Esophagus (tissue), 2 donors: ENCODE results near the gene HSPA14. TPM values are rescaled to one million over a fixed set of nuclear protein-coding genes. Genes with fewer than 3 reads are reported as not detected.

Experiments used
- H3K27ac ChIP-seq, 2 donors: one replicate each; pipeline ENCODE4 v1.5.1; 2013; ENCODE audit warnings: low read depth in 2 of 2, mild to moderate bottlenecking in 2 of 2, inconsistent platforms in 1 of 2, low read length in 1 of 2, moderate library complexity in 1 of 2
- H3K27me3 ChIP-seq, 2 donors: one replicate each; pipeline ENCODE4 v1.6.1; 2013; ENCODE audit warnings: low read length in 2 of 2, control low read depth in 1 of 2, mild to moderate bottlenecking in 1 of 2; ENCODE audit not compliant: insufficient read depth in 2 of 2, control insufficient read depth in 1 of 2
- H3K36me3 ChIP-seq, 2 donors: one replicate each; pipeline ENCODE4 v1.6.1; 2013; ENCODE audit warnings: low read length in 1 of 2; ENCODE audit not compliant: control insufficient read depth in 2 of 2, insufficient read depth in 2 of 2
- H3K4me1 ChIP-seq, 2 donors: one replicate each; pipeline ENCODE4 v1.6.1; 2013; ENCODE audit warnings: low read length in 1 of 2; ENCODE audit not compliant: control insufficient read depth in 2 of 2, insufficient read depth in 2 of 2
- H3K4me3 ChIP-seq, 2 donors: one replicate each; pipeline ENCODE4 v1.5.1; 2013; ENCODE audit warnings: low read length in 2 of 2, mild to moderate bottlenecking in 2 of 2, low read depth in 1 of 2, moderate library complexity in 1 of 2
- H3K9me3 ChIP-seq, 2 donors: one replicate each; pipeline ENCODE4 v1.6.1; 2013; ENCODE audit warnings: mild to moderate bottlenecking in 2 of 2, low read depth in 1 of 2, low read length in 1 of 2, moderate library complexity in 1 of 2; ENCODE audit not compliant: control insufficient read depth in 2 of 2, insufficient read depth in 1 of 2
- whole genome bisulfite sequencing, 2 donors: extraction: QIAGEN DNeasy Blood & Tissue Kit; methylation state at CpG; one replicate each; pipeline ENCODE4 v1.1.7; 2013; 5-methylcytosine and 5-hydroxymethylcytosine counted together
- polyA plus RNA-seq, 2 donors: library from polyadenylated mRNA; stranded (reverse); fragments of 200-250 nt; gene quantifications; one replicate each; pipeline ENCODE4 v1.2.3, GENCODE V29; 2013
- donor health status: healthy with polysubstance abuse.
- donor health status: Bipolar disorder and iron deficiency.

The HSPA14 gene, protein sequence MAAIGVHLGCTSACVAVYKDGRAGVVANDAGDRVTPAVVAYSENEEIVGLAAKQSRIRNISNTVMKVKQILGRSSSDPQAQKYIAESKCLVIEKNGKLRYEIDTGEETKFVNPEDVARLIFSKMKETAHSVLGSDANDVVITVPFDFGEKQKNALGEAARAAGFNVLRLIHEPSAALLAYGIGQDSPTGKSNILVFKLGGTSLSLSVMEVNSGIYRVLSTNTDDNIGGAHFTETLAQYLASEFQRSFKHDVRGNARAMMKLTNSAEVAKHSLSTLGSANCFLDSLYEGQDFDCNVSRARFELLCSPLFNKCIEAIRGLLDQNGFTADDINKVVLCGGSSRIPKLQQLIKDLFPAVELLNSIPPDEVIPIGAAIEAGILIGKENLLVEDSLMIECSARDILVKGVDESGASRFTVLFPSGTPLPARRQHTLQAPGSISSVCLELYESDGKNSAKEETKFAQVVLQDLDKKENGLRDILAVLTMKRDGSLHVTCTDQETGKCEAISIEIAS
- polyA plus RNA-seq, result 10 to 100 TPM in 1 of 2 donors, 1 to 10 TPM in 1; 8.8 to 13.4 TPM

DNA sequence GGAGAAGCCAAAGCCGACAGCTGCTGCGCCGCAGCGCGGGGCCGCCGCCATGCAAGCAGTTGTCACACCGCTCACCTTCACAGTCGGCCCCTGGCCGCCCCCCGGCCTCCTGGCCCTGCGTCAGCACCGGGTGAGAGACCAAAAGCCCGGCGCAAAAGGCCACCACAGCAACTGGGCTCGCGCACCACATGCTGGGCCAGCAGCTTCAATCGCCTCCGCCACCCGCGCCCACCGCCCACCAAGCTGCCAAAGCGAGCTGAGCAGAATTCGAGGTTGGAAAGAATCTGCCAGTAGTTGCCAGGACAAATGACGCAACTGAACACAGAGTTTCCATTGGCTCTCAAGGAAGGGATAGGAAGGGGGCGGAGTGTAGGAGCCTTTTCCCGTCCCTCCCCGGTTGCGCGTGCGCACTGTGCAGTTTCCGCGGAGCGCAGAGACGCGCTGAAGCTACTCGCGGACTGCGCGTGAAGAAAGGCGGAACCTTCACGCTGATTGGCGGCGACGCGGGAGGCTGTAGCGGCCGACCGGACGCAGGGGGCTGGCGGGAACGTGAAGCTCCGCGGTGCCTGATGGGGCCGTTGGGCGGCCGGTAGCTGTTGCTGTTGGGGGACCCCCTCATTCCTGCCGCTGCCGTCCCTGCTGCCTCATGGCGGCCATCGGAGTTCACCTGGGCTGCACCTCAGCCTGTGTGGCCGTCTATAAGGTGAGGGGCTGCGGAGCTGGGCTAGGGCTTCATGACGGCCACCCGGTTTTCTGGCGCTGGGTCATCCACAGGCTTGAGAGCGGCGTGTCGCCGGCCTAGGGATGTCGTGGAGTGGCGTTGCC, at the start of gene HSPA14, which contains the start of the genes CDNF and MSANTD7:
HSPA14 (plus strand) TSS at position 550 of the 825 bp plus-strand sequence; CDS start at position 647, 97 bp downstream.
CDNF (minus strand) TSS at position 281 of the 825 bp plus-strand sequence; CDS start at position 190, 91 bp downstream.
MSANTD7 (plus strand) TSS at position 550 of the 825 bp plus-strand sequence. CDS start 3,979 bp downstream, outside the sequence.
- Histone ChIP-seq H3K4me3 (peak within 1 kb of the TSS; percentile 99), H3K9me3 (no peaks in the 10 kb centered on the region), H3K27ac (peak within 1 kb of the TSS; percentile 94 to 97), H3K4me1 (no peaks in the 10 kb centered on the region), H3K36me3 (peaks cover 7 to 12% of the 10 kb centered on the region in 2 donors), H3K27me3 (no peaks in the 10 kb centered on the region)
- WGBS, 2 donors, result 0 to 1% methylated on average over 66 to 72 of the region's 72 CpGs

DNA sequence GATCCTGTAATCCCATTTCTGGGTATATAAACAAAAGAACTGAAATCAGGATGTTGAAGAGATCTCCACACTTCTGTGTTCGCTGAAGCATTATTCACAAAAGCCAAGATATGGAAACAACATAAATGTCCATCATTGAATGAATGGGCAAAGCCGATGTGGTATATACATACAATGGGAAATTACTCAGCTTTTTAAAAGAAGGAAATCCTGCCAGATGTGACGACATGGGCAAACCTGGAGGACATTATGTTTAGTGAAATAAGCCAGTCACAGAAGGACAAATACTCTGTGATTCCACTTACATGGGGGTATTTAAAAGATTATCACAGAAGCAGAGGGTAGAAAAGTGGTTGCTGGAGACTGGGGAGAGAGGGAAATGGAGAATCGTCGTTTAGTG, 39.5 kb upstream of the HSPA14 start:
- H3K9me3 ChIP-seq, result no peaks in the 10 kb centered on the region
- H3K27me3 ChIP-seq, result no peaks in the 10 kb centered on the region
- 36 to 46% methylated on average over 5 of the region's 5 CpGs for WGBS, 2 donors
- H3K4me1 ChIP-seq, result no peaks in the 10 kb centered on the region
- no peak overlapping the region for H3K4me3 ChIP-seq
- no peak overlapping the region for H3K27ac ChIP-seq
- H3K36me3 ChIP-seq, result no peaks in the 10 kb centered on the region

GRCh38 chr10:14800397-14800796, 37.7 kb upstream of the HSPA14 start:
- Histone ChIP-seq H3K36me3 (no peaks in the 10 kb centered on the region), H3K27ac (no peak overlapping the region), H3K4me3 (no peak overlapping the region), H3K9me3 (no peaks in the 10 kb centered on the region), H3K4me1 (no peaks in the 10 kb centered on the region), H3K27me3 (no peaks in the 10 kb centered on the region)
- WGBS, 2 donors, result 34 to 71% methylated on average over 1 of the region's 1 CpG

DNA sequence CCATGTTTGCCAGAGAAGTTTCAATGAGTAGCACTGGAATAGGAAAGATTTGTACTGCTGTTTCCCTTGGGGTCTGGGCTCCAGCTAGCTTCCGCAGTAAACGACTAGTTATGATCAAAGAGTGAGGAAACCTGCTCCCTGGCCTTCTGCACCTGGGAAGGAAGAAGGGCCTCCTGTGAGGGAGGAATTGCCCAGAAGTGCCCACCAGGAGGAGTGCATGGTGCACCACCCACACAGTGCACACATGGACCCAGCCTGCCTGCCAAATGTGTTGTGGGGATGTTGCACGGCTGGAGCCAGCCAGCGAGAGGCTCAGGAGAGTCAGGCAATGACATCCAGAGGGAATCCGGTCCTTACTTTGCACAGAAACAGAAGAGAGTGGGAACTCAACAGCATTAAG, 36.4 kb upstream of the HSPA14 start:
- no peaks in the 10 kb centered on the region for H3K9me3 ChIP-seq
- H3K4me3 ChIP-seq, result no peak overlapping the region
- H3K27me3 ChIP-seq, result no peaks in the 10 kb centered on the region
- WGBS, 2 donors, result 63 to 72% methylated on average over 5 of the region's 5 CpGs
- no peaks in the 10 kb centered on the region for H3K4me1 ChIP-seq
- H3K27ac ChIP-seq, result no peak overlapping the region
- H3K36me3 ChIP-seq, result no peaks in the 10 kb centered on the region

DNA sequence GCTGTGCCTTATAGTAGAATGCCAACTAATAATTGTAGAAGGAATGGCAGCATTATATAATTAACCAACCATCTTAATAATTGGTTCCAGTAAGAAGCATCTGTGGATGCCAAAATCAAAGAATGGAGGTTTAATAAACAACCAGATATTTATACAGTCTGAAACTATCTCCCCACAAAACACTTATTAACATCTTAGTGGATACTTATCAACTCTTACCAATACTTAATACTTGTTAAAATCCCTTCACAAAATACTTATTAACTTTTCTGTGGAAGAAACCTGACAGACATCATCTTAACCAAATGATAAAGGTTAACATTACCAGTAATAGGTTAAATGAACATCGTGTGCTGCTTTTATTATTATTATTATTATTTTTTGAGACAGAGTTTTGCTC, 34.3 kb upstream of the HSPA14 start:
- 41 to 44% methylated on average over 1 of the region's 1 CpG for WGBS, 2 donors

GRCh38 chr10:14806318-14806717, 31.8 kb upstream of the HSPA14 start:
- H3K4me1 ChIP-seq, result no peaks in the 10 kb centered on the region
- no peak overlapping the region for H3K27ac ChIP-seq
- no peaks in the 10 kb centered on the region for H3K36me3 ChIP-seq
- WGBS, 2 donors, result 81 to 85% methylated on average over 3 of the region's 3 CpGs
- H3K27me3 ChIP-seq, result no peaks in the 10 kb centered on the region
- H3K9me3 ChIP-seq, result no peaks in the 10 kb centered on the region
- H3K4me3 ChIP-seq, result no peak overlapping the region

More for the DNA sequence above, 34.3 kb upstream of the HSPA14 start:
- no peaks in the 10 kb centered on the region for H3K36me3 ChIP-seq
- H3K9me3 ChIP-seq, result no peaks in the 10 kb centered on the region
- H3K27ac ChIP-seq, result no peak overlapping the region
- no peak overlapping the region for H3K4me3 ChIP-seq
- no peaks in the 10 kb centered on the region for H3K4me1 ChIP-seq
- no peaks in the 10 kb centered on the region for H3K27me3 ChIP-seq

GRCh38 chr10:14810969-14811953, 26.8 kb upstream of the HSPA14 start:
- WGBS, 2 donors, result 71 to 72% methylated on average over 9 of the region's 9 CpGs
- H3K4me3 ChIP-seq, result no peak overlapping the region
- no peaks in the 10 kb centered on the region for H3K27me3 ChIP-seq
- no peaks in the 10 kb centered on the region for H3K9me3 ChIP-seq
- H3K36me3 ChIP-seq, result no peaks in the 10 kb centered on the region
- no peaks in the 10 kb centered on the region for H3K4me1 ChIP-seq
- no peak overlapping the region for H3K27ac ChIP-seq

DNA sequence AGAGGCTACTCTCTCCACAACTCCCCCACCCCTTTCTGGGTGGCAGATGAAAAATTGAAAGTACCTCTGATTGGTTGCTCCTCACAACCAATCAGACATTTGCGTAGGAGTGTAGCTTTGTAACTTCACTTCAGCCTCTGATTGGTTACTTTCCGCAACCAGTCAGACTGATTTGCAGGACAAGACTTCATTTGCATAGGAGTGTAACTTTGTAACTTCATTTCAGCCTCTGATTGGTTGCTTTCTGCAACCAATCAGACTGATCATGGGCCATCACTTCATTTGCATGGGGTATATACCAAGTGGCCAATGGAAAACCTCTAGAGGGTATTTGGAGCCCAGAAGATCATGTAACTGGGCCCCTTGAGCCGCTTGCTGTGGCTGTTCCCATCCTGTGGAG, 25.8 kb upstream of the HSPA14 start:
- Histone ChIP-seq H3K27ac (no peak overlapping the region), H3K9me3 (no peaks in the 10 kb centered on the region), H3K4me3 (no peak overlapping the region), H3K36me3 (no peaks in the 10 kb centered on the region), H3K4me1 (no peaks in the 10 kb centered on the region), H3K27me3 (no peaks in the 10 kb centered on the region)
- WGBS, 2 donors, result 94 to 97% methylated on average over 3 of the region's 3 CpGs
